Esophagus (tissue), 2 donors: Measurements from ENCODE around the gene DYSF. TPM values are rescaled to one million over a fixed set of nuclear protein-coding genes. Genes with fewer than 3 reads are reported as not detected.

Experiments
- H3K27ac ChIP-seq, 2 donors: one replicate each; pipeline ENCODE4 v1.5.1; 2013; ENCODE audit warnings: low read depth in 2 of 2, mild to moderate bottlenecking in 2 of 2, inconsistent platforms in 1 of 2, low read length in 1 of 2, moderate library complexity in 1 of 2
- H3K27me3 ChIP-seq, 2 donors: one replicate each; pipeline ENCODE4 v1.6.1; 2013; ENCODE audit warnings: low read length in 2 of 2, control low read depth in 1 of 2, mild to moderate bottlenecking in 1 of 2; ENCODE audit not compliant: insufficient read depth in 2 of 2, control insufficient read depth in 1 of 2
- H3K36me3 ChIP-seq, 2 donors: one replicate each; pipeline ENCODE4 v1.6.1; 2013; ENCODE audit warnings: low read length in 1 of 2; ENCODE audit not compliant: control insufficient read depth in 2 of 2, insufficient read depth in 2 of 2
- H3K4me1 ChIP-seq, 2 donors: one replicate each; pipeline ENCODE4 v1.6.1; 2013; ENCODE audit warnings: low read length in 1 of 2; ENCODE audit not compliant: control insufficient read depth in 2 of 2, insufficient read depth in 2 of 2
- H3K4me3 ChIP-seq, 2 donors: one replicate each; pipeline ENCODE4 v1.5.1; 2013; ENCODE audit warnings: low read length in 2 of 2, mild to moderate bottlenecking in 2 of 2, low read depth in 1 of 2, moderate library complexity in 1 of 2
- H3K9me3 ChIP-seq, 2 donors: one replicate each; pipeline ENCODE4 v1.6.1; 2013; ENCODE audit warnings: mild to moderate bottlenecking in 2 of 2, low read depth in 1 of 2, low read length in 1 of 2, moderate library complexity in 1 of 2; ENCODE audit not compliant: control insufficient read depth in 2 of 2, insufficient read depth in 1 of 2
- WGBS, 2 donors: extraction: QIAGEN DNeasy Blood & Tissue Kit; methylation state at CpG; one replicate each; pipeline ENCODE4 v1.1.7; 2013; 5-methylcytosine and 5-hydroxymethylcytosine counted together
- polyA plus RNA-seq, 2 donors: library from polyadenylated mRNA; stranded (reverse); fragments of 200-250 nt; gene quantifications; one replicate each; pipeline ENCODE4 v1.2.3, GENCODE V29; 2013
- donor health status: healthy with polysubstance abuse.
- donor health status: Bipolar disorder and iron deficiency.

DYSF gene
- polyA plus RNA-seq, 2 donors = 1.8 to 2.6 TPM

- H3K27me3 ChIP-seq = no peaks in the 10 kb centered on the region
- H3K36me3 ChIP-seq = no peaks in the 10 kb centered on the region
- no peak overlapping the region for H3K4me3 ChIP-seq
- WGBS, 2 donors = 48 to 56% methylated on average over 6 of the region's 6 CpGs
- peaks cover 6 to 7% of the 10 kb centered on the region in 2 donors for H3K4me1 ChIP-seq
- peak overlapping the region; percentile 41 to 44 for H3K27ac ChIP-seq
- no peaks in the 10 kb centered on the region for H3K9me3 ChIP-seq
These were observed 2.6 kb downstream of the DYSF start for GRCh38 chr2:71455741-71456569.

GRCh38 chr2:71456617-71457016 lies 3.3 kb downstream of the DYSF start:
- H3K27ac ChIP-seq = peak overlapping the region in 1 of 2 donors; percentile 52
- H3K4me3 ChIP-seq = no peak overlapping the region
- no peaks in the 10 kb centered on the region for H3K36me3 ChIP-seq
- peaks cover 6 to 7% of the 10 kb centered on the region in 2 donors for H3K4me1 ChIP-seq
- WGBS, 2 donors = 59 to 64% methylated on average over 1 of the region's 1 CpG
- no peaks in the 10 kb centered on the region for H3K9me3 ChIP-seq
- no peaks in the 10 kb centered on the region for H3K27me3 ChIP-seq

GRCh38 chr2:71457123-71457915 lies 4.0 kb downstream of the DYSF start:
- H3K27me3 ChIP-seq = no peaks in the 10 kb centered on the region
- H3K4me3 ChIP-seq = no peak overlapping the region
- H3K9me3 ChIP-seq = peaks cover 0 to 4% of the 10 kb centered on the region in 2 donors
- no peaks in the 10 kb centered on the region for H3K36me3 ChIP-seq
- peak overlapping the region in 1 of 2 donors; percentile 24 for H3K27ac ChIP-seq
- peaks cover 6 to 7% of the 10 kb centered on the region in 2 donors for H3K4me1 ChIP-seq
- WGBS, 2 donors = 92 to 93% methylated on average over 9 of the region's 9 CpGs

GRCh38 chr2:71457923-71458322 lies 4.6 kb downstream of the DYSF start:
- H3K27me3 ChIP-seq = no peaks in the 10 kb centered on the region
- no peaks in the 10 kb centered on the region for H3K36me3 ChIP-seq
- H3K27ac ChIP-seq = no peak overlapping the region
- no peak overlapping the region for H3K4me3 ChIP-seq
- 77 to 79% methylated on average over 4 of the region's 4 CpGs for WGBS, 2 donors
- H3K4me1 ChIP-seq = peaks cover 5 to 7% of the 10 kb centered on the region in 2 donors
- H3K9me3 ChIP-seq = peaks cover 0 to 6% of the 10 kb centered on the region in 2 donors

GRCh38 chr2:71458413-71459083 lies 5.2 kb downstream of the DYSF start:
- peaks cover 3 to 5% of the 10 kb centered on the region in 2 donors for H3K4me1 ChIP-seq
- H3K9me3 ChIP-seq = peaks cover 0 to 7% of the 10 kb centered on the region in 2 donors
- peak overlapping the region in 1 of 2 donors; percentile 69 for H3K27ac ChIP-seq
- H3K36me3 ChIP-seq = no peaks in the 10 kb centered on the region
- WGBS, 2 donors = 68 to 71% methylated on average over 7 of the region's 7 CpGs
- no peaks in the 10 kb centered on the region for H3K27me3 ChIP-seq
- no peak overlapping the region for H3K4me3 ChIP-seq

- peaks cover 0 to 7% of the 10 kb centered on the region in 2 donors for H3K9me3 ChIP-seq
- H3K27ac ChIP-seq = peak overlapping the region in 1 of 2 donors; percentile 16
- WGBS, 2 donors = 65 to 80% methylated on average over 2 of the region's 2 CpGs
- no peaks in the 10 kb centered on the region for H3K36me3 ChIP-seq
- no peaks in the 10 kb centered on the region for H3K27me3 ChIP-seq
- H3K4me3 ChIP-seq = no peak overlapping the region
- peaks cover 3 to 5% of the 10 kb centered on the region in 2 donors for H3K4me1 ChIP-seq
These were observed 5.7 kb downstream of the DYSF start for GRCh38 chr2:71459084-71459431.

- Histone ChIP-seq H3K27me3 (no peaks in the 10 kb centered on the region), H3K27ac (no peak overlapping the region), H3K4me1 (peaks cover 0 to under 1% of the 10 kb centered on the region in 2 donors), H3K9me3 (peaks cover 0 to 7% of the 10 kb centered on the region in 2 donors), H3K36me3 (no peaks in the 10 kb centered on the region), H3K4me3 (no peak overlapping the region)
- 80 to 89% methylated on average over 6 of the region's 6 CpGs for WGBS, 2 donors
These were observed 6.7 kb downstream of the DYSF start for GRCh38 chr2:71460056-71460455.

- Histone ChIP-seq H3K4me3 (no peak overlapping the region), H3K36me3 (no peaks in the 10 kb centered on the region), H3K27me3 (no peaks in the 10 kb centered on the region), H3K27ac (no peak overlapping the region), H3K4me1 (peaks cover 0 to 2% of the 10 kb centered on the region in 2 donors), H3K9me3 (peaks cover 0 to 7% of the 10 kb centered on the region in 2 donors)
- WGBS, 2 donors = 60 to 62% methylated on average over 9 of the region's 9 CpGs
These were observed 7.4 kb downstream of the DYSF start for GRCh38 chr2:71460595-71461303.

- Histone ChIP-seq H3K27me3 (no peaks in the 10 kb centered on the region), H3K9me3 (peaks cover 0 to 7% of the 10 kb centered on the region in 2 donors), H3K4me1 (peaks cover 5 to 6% of the 10 kb centered on the region in 2 donors), H3K4me3 (no peak overlapping the region), H3K36me3 (no peaks in the 10 kb centered on the region), H3K27ac (no peak overlapping the region)
- 53 to 63% methylated on average over 5 of the region's 5 CpGs for WGBS, 2 donors
These were observed 7.9 kb downstream of the DYSF start for GRCh38 chr2:71461304-71461671.
